ENCODE results near the gene WNT7B. TPM values are rescaled to one million over a fixed set of nuclear protein-coding genes. Genes with fewer than 3 reads are reported as not detected.

The WNT7B gene
- polyA plus RNA-seq, 1 of the 3 experiments (the other 2 are of a cell fraction), result 0.13 TPM

DNA sequence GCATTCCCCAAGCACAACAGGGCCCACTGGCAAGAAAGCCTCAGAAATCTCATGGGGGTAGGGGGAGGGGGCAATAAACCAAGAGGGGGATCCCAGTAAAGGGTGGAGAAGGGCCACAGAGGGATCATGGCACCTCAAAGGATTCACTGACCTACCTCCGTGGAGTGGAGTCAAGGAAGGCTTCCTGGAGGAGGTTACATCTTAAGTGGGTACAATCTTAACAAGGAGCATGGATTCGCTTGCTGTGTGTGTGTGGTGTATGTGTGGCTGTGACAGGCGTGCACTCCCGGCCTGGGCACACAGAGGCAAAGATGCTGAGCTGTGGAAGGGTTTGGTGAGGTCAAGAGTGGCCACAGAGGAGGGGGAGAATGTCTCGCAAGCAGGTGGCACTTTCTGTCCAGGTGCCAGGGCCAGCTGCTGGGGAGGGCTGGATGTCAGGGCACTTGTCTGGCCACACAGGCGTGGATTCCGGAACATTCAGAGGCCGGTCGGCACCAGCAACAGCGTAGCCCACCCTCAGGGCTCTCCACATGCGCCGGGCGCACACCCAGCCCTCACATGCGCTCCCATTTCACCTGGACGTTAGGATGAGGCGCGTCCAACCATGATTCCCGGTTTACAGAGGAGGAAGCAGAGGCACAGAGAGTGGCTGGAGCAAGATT, 43.3 kb downstream of the WNT7B start:
- no peaks in the 10 kb centered on the region for H3K79me2 ChIP-seq (ENCODE audit: insufficient read depth)
- no peak overlapping the region for H3K27ac ChIP-seq (ENCODE audit: low read depth in 2 of 2, low read length in 1 of 2)
- H3K9ac ChIP-seq, result no peak overlapping the region
- peaks cover 3% of the 10 kb centered on the region for H3F3A ChIP-seq (replicated peaks; ENCODE audit: insufficient read depth)
- H3K27me3 ChIP-seq (ENCODE audit: insufficient read depth), result no peaks in the 10 kb centered on the region
- H2AFZ ChIP-seq (ENCODE audit: low read depth), result no peak overlapping the region
- DNase-seq, result no peak
- 85% methylated on average over 17 of the region's 18 CpGs for WGBS (ENCODE audit: low lambda C conversion rate)
- no peaks in the 10 kb centered on the region for H3K36me3 ChIP-seq (replicated peaks in 1 of 2; ENCODE audit: control insufficient read depth in 1 of 2, insufficient read depth in 2 of 2, low read length in 1 of 2)
- H4K20me1 ChIP-seq (ENCODE audit: insufficient read depth), result no peaks in the 10 kb centered on the region
- H3K9me3 ChIP-seq, result no peaks in the 10 kb centered on the region
- ChIA-PET POLR2A (no interaction called here), CTCF (interaction anchor here (1.1 to 1.8 kb wide), 2 partner anchors 25 to 70 kb away, joined by 3 to 7 read pairs; no protein-coding TSS in a partner anchor)
- TF ChIP-seq, protein P1, sequence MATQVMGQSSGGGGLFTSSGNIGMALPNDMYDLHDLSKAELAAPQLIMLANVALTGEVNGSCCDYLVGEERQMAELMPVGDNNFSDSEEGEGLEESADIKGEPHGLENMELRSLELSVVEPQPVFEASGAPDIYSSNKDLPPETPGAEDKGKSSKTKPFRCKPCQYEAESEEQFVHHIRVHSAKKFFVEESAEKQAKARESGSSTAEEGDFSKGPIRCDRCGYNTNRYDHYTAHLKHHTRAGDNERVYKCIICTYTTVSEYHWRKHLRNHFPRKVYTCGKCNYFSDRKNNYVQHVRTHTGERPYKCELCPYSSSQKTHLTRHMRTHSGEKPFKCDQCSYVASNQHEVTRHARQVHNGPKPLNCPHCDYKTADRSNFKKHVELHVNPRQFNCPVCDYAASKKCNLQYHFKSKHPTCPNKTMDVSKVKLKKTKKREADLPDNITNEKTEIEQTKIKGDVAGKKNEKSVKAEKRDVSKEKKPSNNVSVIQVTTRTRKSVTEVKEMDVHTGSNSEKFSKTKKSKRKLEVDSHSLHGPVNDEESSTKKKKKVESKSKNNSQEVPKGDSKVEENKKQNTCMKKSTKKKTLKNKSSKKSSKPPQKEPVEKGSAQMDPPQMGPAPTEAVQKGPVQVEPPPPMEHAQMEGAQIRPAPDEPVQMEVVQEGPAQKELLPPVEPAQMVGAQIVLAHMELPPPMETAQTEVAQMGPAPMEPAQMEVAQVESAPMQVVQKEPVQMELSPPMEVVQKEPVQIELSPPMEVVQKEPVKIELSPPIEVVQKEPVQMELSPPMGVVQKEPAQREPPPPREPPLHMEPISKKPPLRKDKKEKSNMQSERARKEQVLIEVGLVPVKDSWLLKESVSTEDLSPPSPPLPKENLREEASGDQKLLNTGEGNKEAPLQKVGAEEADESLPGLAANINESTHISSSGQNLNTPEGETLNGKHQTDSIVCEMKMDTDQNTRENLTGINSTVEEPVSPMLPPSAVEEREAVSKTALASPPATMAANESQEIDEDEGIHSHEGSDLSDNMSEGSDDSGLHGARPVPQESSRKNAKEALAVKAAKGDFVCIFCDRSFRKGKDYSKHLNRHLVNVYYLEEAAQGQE (IDR thresholded peaks at IDR 0.05; ENCODE audit: low read depth, low read length), result no peak
- TF ChIP-seq TCF12 (IDR thresholded peaks at IDR 0.05) (no peak), MEF2A (IDR thresholded peaks at IDR 0.05; ENCODE audit: borderline replicate concordance, low read depth) (no peak), RAD21 (IDR thresholded peaks at IDR 0.05; ENCODE audit: low read length) (no peak), FOXM1 (IDR thresholded peaks at IDR 0.05; ENCODE audit: low read depth) (no peak), RCOR1 (IDR thresholded peaks at IDR 0.05; ENCODE audit: low read length) (no peak), TEAD4 (IDR thresholded peaks at IDR 0.05; ENCODE audit: borderline replicate concordance, insufficient read depth) (no peak), SMC3 (IDR thresholded peaks at IDR 0.05; ENCODE audit: low read depth, low read length) (no peak)
- TF ChIP-seq, protein P2, sequence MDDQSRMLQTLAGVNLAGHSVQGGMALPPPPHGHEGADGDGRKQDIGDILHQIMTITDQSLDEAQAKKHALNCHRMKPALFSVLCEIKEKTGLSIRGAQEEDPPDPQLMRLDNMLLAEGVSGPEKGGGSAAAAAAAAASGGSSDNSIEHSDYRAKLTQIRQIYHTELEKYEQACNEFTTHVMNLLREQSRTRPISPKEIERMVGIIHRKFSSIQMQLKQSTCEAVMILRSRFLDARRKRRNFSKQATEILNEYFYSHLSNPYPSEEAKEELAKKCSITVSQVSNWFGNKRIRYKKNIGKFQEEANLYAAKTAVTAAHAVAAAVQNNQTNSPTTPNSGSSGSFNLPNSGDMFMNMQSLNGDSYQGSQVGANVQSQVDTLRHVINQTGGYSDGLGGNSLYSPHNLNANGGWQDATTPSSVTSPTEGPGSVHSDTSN (IDR thresholded peaks at IDR 0.05), result no peak
- TF ChIP-seq, protein P3, sequence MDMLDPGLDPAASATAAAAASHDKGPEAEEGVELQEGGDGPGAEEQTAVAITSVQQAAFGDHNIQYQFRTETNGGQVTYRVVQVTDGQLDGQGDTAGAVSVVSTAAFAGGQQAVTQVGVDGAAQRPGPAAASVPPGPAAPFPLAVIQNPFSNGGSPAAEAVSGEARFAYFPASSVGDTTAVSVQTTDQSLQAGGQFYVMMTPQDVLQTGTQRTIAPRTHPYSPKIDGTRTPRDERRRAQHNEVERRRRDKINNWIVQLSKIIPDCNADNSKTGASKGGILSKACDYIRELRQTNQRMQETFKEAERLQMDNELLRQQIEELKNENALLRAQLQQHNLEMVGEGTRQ (IDR thresholded peaks at IDR 0.05; ENCODE audit: borderline replicate concordance, low read depth, low read length), result no peak
- H3K9me2 ChIP-seq, result no peaks in the 10 kb centered on the region
- peaks cover 5 to 10% of the 10 kb centered on the region in 2 experiments; a peak in 2 of 4 replicates for H3K4me1 ChIP-seq (ENCODE audit: control insufficient read depth in 1 of 2, insufficient read depth in 2 of 2, low read depth in 1 of 2, low read length in 1 of 2)
- no peak overlapping the region for H3K4me3 ChIP-seq (ENCODE audit: low read depth in 2 of 2, low read length in 1 of 2)
- H3K4me2 ChIP-seq, result no peak overlapping the region

DNA sequence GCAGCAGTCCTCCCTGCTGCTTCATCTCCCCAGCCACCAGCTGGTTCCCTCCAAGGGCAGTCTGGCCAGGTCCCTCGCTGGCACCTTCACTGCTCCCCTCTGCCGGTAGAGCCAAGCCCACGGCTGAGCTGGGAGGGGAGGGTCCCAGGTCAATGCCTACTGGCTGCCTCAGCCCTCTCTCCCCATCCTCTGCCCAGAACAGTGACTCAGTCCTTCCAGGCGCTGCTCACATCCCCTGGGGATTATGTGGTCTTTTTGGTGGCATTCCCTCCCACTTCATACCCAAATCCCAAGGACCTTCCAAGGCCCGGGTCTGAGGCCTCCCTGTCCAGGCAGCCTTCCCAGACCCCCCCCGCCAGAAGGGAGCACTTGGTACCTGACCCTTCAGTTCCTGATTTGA, 44.9 kb downstream of the WNT7B start:
- Histone ChIP-seq H3K27ac (ENCODE audit: low read depth in 2 of 2, low read length in 1 of 2) (no peak overlapping the region), H3K9ac (no peak overlapping the region), H3K36me3 (replicated peaks in 1 of 2; ENCODE audit: control insufficient read depth in 1 of 2, insufficient read depth in 2 of 2, low read length in 1 of 2) (no peaks in the 10 kb centered on the region), H3K9me2 (no peaks in the 10 kb centered on the region), H3K9me3 (no peaks in the 10 kb centered on the region), H3F3A (replicated peaks; ENCODE audit: insufficient read depth) (peaks cover 3% of the 10 kb centered on the region), H3K27me3 (ENCODE audit: insufficient read depth) (no peaks in the 10 kb centered on the region), H4K20me1 (ENCODE audit: insufficient read depth) (no peaks in the 10 kb centered on the region), H3K4me3 (ENCODE audit: low read depth in 2 of 2, low read length in 1 of 2) (no peak overlapping the region), H3K4me2 (no peak overlapping the region), H2AFZ (ENCODE audit: low read depth) (no peak overlapping the region), H3K79me2 (ENCODE audit: insufficient read depth) (no peaks in the 10 kb centered on the region), H3K4me1 (ENCODE audit: control insufficient read depth in 1 of 2, insufficient read depth in 2 of 2, low read depth in 1 of 2, low read length in 1 of 2) (peaks cover 5 to 10% of the 10 kb centered on the region in 2 experiments; a peak in 2 of 4 replicates)
- CTCF ChIA-PET, result no interaction called here
- POLR2A ChIA-PET, result no interaction called here
- WGBS (ENCODE audit: low lambda C conversion rate), result 66% methylated on average over 4 of the region's 6 CpGs
- TF ChIP-seq ELF1 (IDR thresholded peaks at IDR 0.05), result no peak
- no peak for TF ChIP-seq TAF1 (IDR thresholded peaks at IDR 0.05; ENCODE audit: borderline replicate concordance, low read depth, low read length)
- no peak for TF ChIP-seq YY1 (IDR thresholded peaks at IDR 0.05; ENCODE audit: low read depth)
- TF ChIP-seq MXI1 (IDR thresholded peaks at IDR 0.05; ENCODE audit: low read depth, low read length), result no peak
- TF ChIP-seq RAD21 (IDR thresholded peaks at IDR 0.05; ENCODE audit: low read length), result no peak
- no peak for DNase-seq
